Measurements from ENCODE around the gene TET2.

Gene TET2

GRCh38 chr4:105147016-105147552 lies 408 bp downstream of the TET2 start:
- TF ChIP-seq CTCF (IDR thresholded peaks at IDR 0.05; ENCODE audit: control insufficient read depth, insufficient read depth, low read depth, low read length, missing control alignments) = no peak
- no peak for DNase-seq (ENCODE audit: low read depth)
- peak overlapping the region; percentile 59 for H3K4me3 ChIP-seq (ENCODE audit: control insufficient read depth, low read depth, low read length)

GRCh38 chr4:105147553-105148161 lies 981 bp downstream of the TET2 start:
- TF ChIP-seq CTCF (IDR thresholded peaks at IDR 0.05; ENCODE audit: control insufficient read depth, insufficient read depth, low read depth, low read length, missing control alignments) = no peak
- no peak for DNase-seq (ENCODE audit: low read depth)

DNA sequence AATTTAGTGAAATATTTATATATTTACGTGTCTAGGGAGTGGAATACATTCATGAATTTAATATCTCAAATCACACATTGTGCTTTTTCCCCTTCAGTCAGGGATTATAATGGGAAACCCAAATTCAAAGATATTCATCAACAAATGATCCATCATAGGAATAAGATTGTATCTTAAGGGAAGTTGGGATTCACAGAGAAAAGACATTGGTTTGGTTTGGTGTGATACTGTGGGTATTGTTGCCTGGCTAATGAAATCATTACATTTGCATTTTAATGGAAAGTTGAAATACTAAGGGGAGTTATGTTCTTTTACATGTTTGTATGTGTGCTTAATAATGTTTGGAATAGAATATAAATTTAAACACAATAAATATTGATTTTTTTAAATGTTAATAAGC lies 1.7 kb downstream of the TET2 start:
- no peak for DNase-seq (ENCODE audit: low read depth)
- H3K4me3 ChIP-seq (ENCODE audit: control insufficient read depth, low read depth, low read length) = peak overlapping the region; percentile 59; the same call in 1 of the 2 replicates
- no peak for TF ChIP-seq CTCF (IDR thresholded peaks at IDR 0.05; ENCODE audit: control insufficient read depth, insufficient read depth, low read depth, low read length, missing control alignments)

More at GRCh38 chr4:105147553-105148161, 981 bp downstream of the TET2 start:
- H3K4me3 ChIP-seq (ENCODE audit: control insufficient read depth, low read depth, low read length) = peak overlapping the region; percentile 59

- DNase-seq (ENCODE audit: low read depth) = no peak
- TF ChIP-seq CTCF (IDR thresholded peaks at IDR 0.05; ENCODE audit: control insufficient read depth, insufficient read depth, low read depth, low read length, missing control alignments) = no peak
- H3K4me3 ChIP-seq (ENCODE audit: control insufficient read depth, low read depth, low read length) = no peak overlapping the region
Measured at GRCh38 chr4:105148776-105149175, 2.1 kb downstream of the TET2 start.

- no peak for TF ChIP-seq CTCF (IDR thresholded peaks at IDR 0.05; ENCODE audit: control insufficient read depth, insufficient read depth, low read depth, low read length, missing control alignments)
- no peak for DNase-seq (ENCODE audit: low read depth)
- H3K4me3 ChIP-seq (ENCODE audit: control insufficient read depth, low read depth, low read length) = no peak overlapping the region
Measured at GRCh38 chr4:105149771-105150170, 3.1 kb downstream of the TET2 start.

DNA sequence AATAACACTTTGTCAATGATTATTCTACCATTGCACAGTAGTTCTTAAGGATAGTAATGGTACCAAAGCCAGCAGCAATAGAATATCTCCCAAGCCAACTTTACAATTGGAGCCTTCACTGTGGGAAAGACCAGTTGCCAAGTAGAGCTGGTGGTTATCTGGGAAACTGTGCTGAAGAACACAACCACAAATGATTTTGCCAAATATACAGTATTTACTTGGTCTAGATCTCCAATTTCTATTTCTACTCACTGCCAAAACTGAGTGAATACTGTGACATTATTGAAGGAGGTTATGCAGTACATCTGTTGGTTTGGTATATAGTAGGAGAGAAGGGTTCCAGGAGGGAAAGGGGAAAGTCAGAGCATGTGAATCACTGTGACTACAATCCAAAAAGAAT lies 3.8 kb downstream of the TET2 start:
- no peak for TF ChIP-seq CTCF (IDR thresholded peaks at IDR 0.05; ENCODE audit: control insufficient read depth, insufficient read depth, low read depth, low read length, missing control alignments)
- H3K4me3 ChIP-seq (ENCODE audit: control insufficient read depth, low read depth, low read length) = no peak overlapping the region
- no peak for DNase-seq (ENCODE audit: low read depth)

All from AG09309 (cell line).